Stimulated activated CD4-positive, alpha-beta T cell treated with anti-CD3 and anti-CD28 coated beads, Interleukin-15, amount 100 ng/mL, for 1 hour (primary cell): ENCODE measurements around the gene IARS2.
A peak's percentile ranks its signal among the peaks of the same experiment; 100 is the strongest.
"Not testable (repeated sequence)": the region's sequence is repeated elsewhere in the genome, so short reads cannot be mapped to it uniquely, and the experiment has no call there.

Source experiments
- DNase-seq, 2 donors: peaks; one replicate each; pipeline ENCODE4 v3.0.0-alpha.2; 2020; ENCODE audit warnings: low read depth in 1 of 2, low spot score in 1 of 2

The IARS2 gene

GRCh38 chr1:220094016-220094911 is at the start of gene IARS2:
Gene IARS2, plus strand, starts transcription at chr1:220094132. Its CDS starts 85 bp downstream, at chr1:220094217.
- peak; percentile 83 to 95 for DNase-seq

- no peak for DNase-seq
These were observed 49.1 kb upstream of the IARS2 start for GRCh38 chr1:220044678-220045355.

- DNase-seq: no peak
These were observed 48.4 kb upstream of the IARS2 start for GRCh38 chr1:220045356-220046051.

- DNase-seq: peak; percentile 86 to 87
These were observed 47.6 kb upstream of the IARS2 start, which contains the start of gene EPRS1 for GRCh38 chr1:220046052-220046930. Gene EPRS1, minus strand, starts transcription at chr1:220046505. Its CDS starts 117 bp downstream, at chr1:220046388.

- no peak for DNase-seq
These were observed 37.6 kb upstream of the IARS2 start for GRCh38 chr1:220056374-220056773.

- no peak for DNase-seq
These were observed 33.1 kb upstream of the IARS2 start for GRCh38 chr1:220060876-220061275.

GRCh38 chr1:220062629-220063028 is 31.3 kb upstream of the IARS2 start:
- DNase-seq: no peak

- DNase-seq: no peak
These were observed 26.4 kb upstream of the IARS2 start for GRCh38 chr1:220067269-220068204.

- DNase-seq: no peak
These were observed 16.8 kb upstream of the IARS2 start for GRCh38 chr1:220076861-220077762.

- no peak for DNase-seq
These were observed 16.0 kb upstream of the IARS2 start for GRCh38 chr1:220077887-220078286.

- no peak for DNase-seq
These were observed 9.5 kb upstream of the IARS2 start for GRCh38 chr1:220084460-220084859.

- not testable (repeated sequence) for DNase-seq
These were observed 7.7 kb upstream of the IARS2 start for GRCh38 chr1:220086261-220086686.

- DNase-seq: peak; percentile 91 to 94
These were observed 4.0 kb upstream of the IARS2 start, which contains the start of gene BPNT1 for GRCh38 chr1:220089650-220090556. Gene BPNT1, minus strand, starts transcription at chr1:220089788. Its CDS starts 9,942 bp downstream, at chr1:220079846.

GRCh38 chr1:220092694-220093093 is 1.2 kb upstream of the IARS2 start:
- DNase-seq: no peak

- no peak for DNase-seq
These were observed 444 bp upstream of the IARS2 start for GRCh38 chr1:220093361-220094015.

GRCh38 chr1:220099826-220100225 is 5.9 kb downstream of the IARS2 start:
- DNase-seq: no peak

GRCh38 chr1:220110473-220110872 is 16.5 kb downstream of the IARS2 start:
- not testable (repeated sequence) for DNase-seq
